OCI-LY3 (cell line): ENCODE data around the gene UBAC2.

Source experiments
- H2AFZ ChIP-seq: fragments of 200-600, 300-600 bp; shearing (Covaris generic); 2 replicates; pipeline ENCODE4 v1.6.0; 2014; ENCODE audit warnings: antibody characterized with exemption, low read depth, low read length
- H3K27ac ChIP-seq: fragments of 200-600, 300-600 bp; sonication (generic); 2 replicates; pipeline ENCODE4 v1.5.1; 2014; ENCODE audit warnings: mild to moderate bottlenecking, low read length, moderate library complexity, mixed read lengths
- H3K27me3 ChIP-seq: fragments of 200-600, 300-600 bp; sonication (generic); 2 replicates; pipeline ENCODE4 v1.6.1; 2014; ENCODE audit warnings: low read depth, low read length, mixed read lengths
- H3K36me3 ChIP-seq: fragments of 200-600, 300-600 bp; sonication (generic); replicated peaks from 2 replicates; pipeline ENCODE3; 2014; ENCODE audit warnings: low read depth, low read length, mixed read lengths
- H3K4me1 ChIP-seq: fragments of 300-600, 200-600 bp; sonication (generic); 2 replicates; pipeline ENCODE4 v1.6.1; 2014; ENCODE audit warnings: low read length, mixed read lengths
- H3K4me2 ChIP-seq: fragments of 200-600, 300-600 bp; sonication (generic); 2 replicates; pipeline ENCODE4 v1.6.1; 2014; ENCODE audit warnings: low read length, mixed read lengths
- H3K4me3 ChIP-seq: fragments of 300-600, 200-600 bp; sonication (generic); 2 replicates; pipeline ENCODE4 v1.5.1; 2014; ENCODE audit warnings: antibody characterized with exemption, mild to moderate bottlenecking, low read length, moderate library complexity
- H3K79me2 ChIP-seq: fragments of 300-600, 200-600 bp; shearing (Covaris generic); 2 replicates; pipeline ENCODE4 v1.6.1; 2014; ENCODE audit warnings: mild to moderate bottlenecking, low read length, mixed read lengths
- H3K9ac ChIP-seq: fragments of 300-600, 200-600 bp; shearing (Covaris generic); 2 replicates; pipeline ENCODE4 v1.6.0; 2014; ENCODE audit warnings: mild to moderate bottlenecking, low read length, moderate library complexity
- H3K9me3 ChIP-seq: fragments of 200-600, 300-600 bp; shearing (Covaris generic); 2 replicates; pipeline ENCODE4 v1.6.1; 2014; ENCODE audit warnings: low read length, mixed read lengths; ENCODE audit not compliant: insufficient read depth
- H4K20me1 ChIP-seq: fragments of 200-600, 300-600 bp; sonication (generic); 2 replicates; pipeline ENCODE4 v1.6.1; 2016; ENCODE audit warnings: low read length, mixed read lengths; ENCODE audit not compliant: insufficient read depth
- EZH2phosphoT487 ChIP-seq: fragments of 200-600 bp; shearing (Covaris generic); IDR thresholded peaks from 2 replicates; pipeline ENCODE4 v1.6.1; 2018; ENCODE audit warnings: antibody characterized with exemption, mixed run types, low read depth
- TF ChIP-seq, protein P1 (sequence below): fragments of 200-600, 300-600 bp; sonication (generic); IDR thresholded peaks from 2 replicates; pipeline ENCODE4 v1.5.1; 2014; ENCODE audit warnings: antibody characterized with exemption, low read length, low read depth

Gene UBAC2

GRCh38 chr13:99276706-99277105, 76.1 kb downstream of the UBAC2 start:
- no peak overlapping the region for H3K27ac ChIP-seq
- peaks cover 6% of the 10 kb centered on the region; the same call in 1 of the 2 replicates for H3K9me3 ChIP-seq
- peaks cover 16% of the 10 kb centered on the region for H3K27me3 ChIP-seq
- H3K4me2 ChIP-seq, result no peak overlapping the region
- H4K20me1 ChIP-seq, result peaks cover 2% of the 10 kb centered on the region
- no peaks in the 10 kb centered on the region for H3K79me2 ChIP-seq
- H3K4me3 ChIP-seq, result no peak overlapping the region
- TF ChIP-seq, protein P1, sequence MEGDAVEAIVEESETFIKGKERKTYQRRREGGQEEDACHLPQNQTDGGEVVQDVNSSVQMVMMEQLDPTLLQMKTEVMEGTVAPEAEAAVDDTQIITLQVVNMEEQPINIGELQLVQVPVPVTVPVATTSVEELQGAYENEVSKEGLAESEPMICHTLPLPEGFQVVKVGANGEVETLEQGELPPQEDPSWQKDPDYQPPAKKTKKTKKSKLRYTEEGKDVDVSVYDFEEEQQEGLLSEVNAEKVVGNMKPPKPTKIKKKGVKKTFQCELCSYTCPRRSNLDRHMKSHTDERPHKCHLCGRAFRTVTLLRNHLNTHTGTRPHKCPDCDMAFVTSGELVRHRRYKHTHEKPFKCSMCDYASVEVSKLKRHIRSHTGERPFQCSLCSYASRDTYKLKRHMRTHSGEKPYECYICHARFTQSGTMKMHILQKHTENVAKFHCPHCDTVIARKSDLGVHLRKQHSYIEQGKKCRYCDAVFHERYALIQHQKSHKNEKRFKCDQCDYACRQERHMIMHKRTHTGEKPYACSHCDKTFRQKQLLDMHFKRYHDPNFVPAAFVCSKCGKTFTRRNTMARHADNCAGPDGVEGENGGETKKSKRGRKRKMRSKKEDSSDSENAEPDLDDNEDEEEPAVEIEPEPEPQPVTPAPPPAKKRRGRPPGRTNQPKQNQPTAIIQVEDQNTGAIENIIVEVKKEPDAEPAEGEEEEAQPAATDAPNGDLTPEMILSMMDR, result no peak
- TF ChIP-seq EZH2phosphoT487, result no peak
- H3K36me3 ChIP-seq, result peaks cover 31% of the 10 kb centered on the region
- H3K4me1 ChIP-seq, result peaks cover 32% of the 10 kb centered on the region
- H2AFZ ChIP-seq, result no peak overlapping the region
- no peak overlapping the region for H3K9ac ChIP-seq

GRCh38 chr13:99277629-99278028, 77.0 kb downstream of the UBAC2 start:
- Histone ChIP-seq H3K36me3 (peaks cover 22% of the 10 kb centered on the region), H3K9me3 (peaks cover 1% of the 10 kb centered on the region; the same call in 1 of the 2 replicates), H3K4me3 (no peak overlapping the region), H3K9ac (no peak overlapping the region), H3K4me2 (no peak overlapping the region), H3K27me3 (peaks cover 16% of the 10 kb centered on the region), H3K4me1 (peaks cover 34% of the 10 kb centered on the region), H4K20me1 (peaks cover 5% of the 10 kb centered on the region), H2AFZ (no peak overlapping the region), H3K79me2 (no peaks in the 10 kb centered on the region), H3K27ac (no peak overlapping the region)
- no peak for TF ChIP-seq EZH2phosphoT487
- TF ChIP-seq, protein P1, result no peak

DNA sequence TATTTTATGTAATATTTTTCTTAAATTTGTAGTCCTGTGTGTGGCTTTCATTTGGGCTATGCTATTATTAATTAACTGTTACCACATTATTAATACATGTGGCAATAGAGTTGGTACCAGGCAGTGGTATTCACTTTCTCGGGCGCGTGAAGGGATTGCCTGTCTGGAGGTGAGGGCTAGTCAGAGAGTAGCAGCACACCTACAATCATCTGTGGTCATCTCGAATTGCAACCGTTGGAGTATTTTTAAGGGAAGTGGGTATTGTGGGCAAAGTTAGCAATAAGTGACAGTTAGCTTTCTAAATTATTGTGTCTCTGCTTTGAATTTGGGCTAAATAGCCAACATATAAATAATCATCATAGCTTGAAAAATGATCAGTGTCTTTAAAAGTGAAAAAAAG, 77.5 kb downstream of the UBAC2 start:
- Histone ChIP-seq H3K79me2 (no peaks in the 10 kb centered on the region), H3K9ac (no peak overlapping the region), H2AFZ (no peak overlapping the region), H3K9me3 (no peaks in the 10 kb centered on the region), H3K4me3 (no peak overlapping the region), H3K4me2 (no peak overlapping the region), H3K36me3 (peaks cover 18% of the 10 kb centered on the region), H4K20me1 (peaks cover 5% of the 10 kb centered on the region), H3K27ac (no peak overlapping the region), H3K4me1 (peaks cover 40% of the 10 kb centered on the region), H3K27me3 (peaks cover 16% of the 10 kb centered on the region)
- TF ChIP-seq, protein P1, result no peak
- TF ChIP-seq EZH2phosphoT487, result no peak

DNA sequence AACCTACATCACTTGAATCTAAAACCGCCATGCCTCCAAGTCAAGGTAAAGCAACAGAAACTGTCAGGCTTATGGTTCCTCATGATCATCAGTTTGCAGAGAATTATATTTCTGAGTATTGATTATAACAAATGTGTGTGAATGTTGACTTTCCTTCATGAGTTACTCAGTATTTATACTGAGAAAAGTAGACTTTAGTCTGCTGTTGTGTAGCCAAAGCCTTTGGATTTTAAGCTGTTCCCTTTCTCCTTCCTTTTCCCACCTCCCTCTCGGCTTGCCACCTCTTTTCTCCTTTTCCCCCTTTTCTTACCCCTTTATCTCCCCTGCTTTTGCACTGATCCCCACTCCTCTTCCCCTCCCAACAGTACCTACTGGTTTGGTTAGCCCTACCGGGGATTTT, 78.2 kb downstream of the UBAC2 start:
- Histone ChIP-seq H2AFZ (no peak overlapping the region), H3K4me3 (no peak overlapping the region), H3K36me3 (peaks cover 17% of the 10 kb centered on the region), H3K79me2 (no peaks in the 10 kb centered on the region), H3K4me2 (no peak overlapping the region), H3K27me3 (peaks cover 16% of the 10 kb centered on the region), H3K4me1 (peaks cover 43% of the 10 kb centered on the region), H4K20me1 (peaks cover 5% of the 10 kb centered on the region), H3K9ac (no peak overlapping the region), H3K27ac (no peak overlapping the region), H3K9me3 (no peaks in the 10 kb centered on the region)
- TF ChIP-seq, protein P1, result no peak
- TF ChIP-seq EZH2phosphoT487, result no peak
